ENCODE results near the gene TDRD10.

DNA sequence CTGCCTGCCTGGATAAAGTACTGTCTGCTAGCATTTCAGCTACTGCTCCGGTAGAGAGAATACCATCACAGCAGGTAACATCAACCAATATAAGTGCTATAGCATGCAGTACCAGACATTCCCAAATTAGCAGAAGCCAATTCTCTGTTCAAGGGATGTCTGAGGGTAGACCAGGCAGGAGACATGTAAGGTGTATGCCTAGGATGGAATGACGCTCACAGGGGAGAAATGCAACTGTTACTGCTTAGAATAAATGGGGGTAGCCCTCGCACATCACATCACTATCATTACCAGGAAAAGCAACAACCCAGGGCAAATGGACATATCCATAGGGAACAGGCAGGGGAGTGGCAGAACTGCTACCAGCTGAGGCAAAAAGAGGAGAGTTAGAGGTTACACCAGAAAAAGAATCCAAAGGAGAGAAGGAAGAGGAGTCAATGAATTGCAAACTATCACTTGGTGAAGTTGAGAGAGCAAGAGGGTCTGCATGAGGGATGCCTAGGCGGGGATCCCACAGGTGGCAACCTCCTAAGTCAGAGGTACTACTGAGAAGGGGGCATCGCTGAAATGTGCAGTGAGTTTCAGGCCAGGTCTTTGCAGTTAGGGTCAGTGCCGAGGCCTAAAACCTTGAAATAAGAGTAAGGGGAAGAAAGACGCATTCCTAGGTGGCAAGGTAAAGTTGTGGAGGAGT is 55.4 kb downstream of the TDRD10 start:
- TF ChIP-seq, protein P1, sequence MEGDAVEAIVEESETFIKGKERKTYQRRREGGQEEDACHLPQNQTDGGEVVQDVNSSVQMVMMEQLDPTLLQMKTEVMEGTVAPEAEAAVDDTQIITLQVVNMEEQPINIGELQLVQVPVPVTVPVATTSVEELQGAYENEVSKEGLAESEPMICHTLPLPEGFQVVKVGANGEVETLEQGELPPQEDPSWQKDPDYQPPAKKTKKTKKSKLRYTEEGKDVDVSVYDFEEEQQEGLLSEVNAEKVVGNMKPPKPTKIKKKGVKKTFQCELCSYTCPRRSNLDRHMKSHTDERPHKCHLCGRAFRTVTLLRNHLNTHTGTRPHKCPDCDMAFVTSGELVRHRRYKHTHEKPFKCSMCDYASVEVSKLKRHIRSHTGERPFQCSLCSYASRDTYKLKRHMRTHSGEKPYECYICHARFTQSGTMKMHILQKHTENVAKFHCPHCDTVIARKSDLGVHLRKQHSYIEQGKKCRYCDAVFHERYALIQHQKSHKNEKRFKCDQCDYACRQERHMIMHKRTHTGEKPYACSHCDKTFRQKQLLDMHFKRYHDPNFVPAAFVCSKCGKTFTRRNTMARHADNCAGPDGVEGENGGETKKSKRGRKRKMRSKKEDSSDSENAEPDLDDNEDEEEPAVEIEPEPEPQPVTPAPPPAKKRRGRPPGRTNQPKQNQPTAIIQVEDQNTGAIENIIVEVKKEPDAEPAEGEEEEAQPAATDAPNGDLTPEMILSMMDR (conservative IDR thresholded peaks at IDR 0.05), result no peak
- no peak for TF ChIP-seq EZH2 (IDR thresholded peaks at IDR 0.05; ENCODE audit: low read depth)
